Hematopoietic multipotent progenitor cell (in vitro differentiated cells): Measurements from ENCODE around the gene SLC5A10. TPM values are rescaled to one million over a fixed set of nuclear protein-coding genes. Genes with fewer than 3 reads are reported as not detected.

Source experiments
- DNase-seq, 3 donors: peaks; one replicate each; pipeline ENCODE4 v3.0.0-alpha.2; 2011 to 2015; ENCODE audit warnings: low read depth in 2 of 3, low spot score in 2 of 3
- total RNA-seq: library from RNA; depleted of rRNA; stranded (reverse); fragments of >200 nt; gene quantifications from one replicate; pipeline ENCODE4 v1.2.3, GENCODE V29; 2012

SLC5A10 gene
- total RNA-seq, 1 donor, result 0.81 TPM

GRCh38 chr17:18963126-18964017, 11.4 kb downstream of the SLC5A10 start:
- no peak for DNase-seq

- DNase-seq, result no peak
These were observed 12.0 kb downstream of the SLC5A10 start for GRCh38 chr17:18964018-18964351.

GRCh38 chr17:18964550-18964949, 12.6 kb downstream of the SLC5A10 start:
- DNase-seq, result no peak

- peak in 1 of 3 donors; percentile 55 for DNase-seq
These were observed 13.7 kb downstream of the SLC5A10 start for GRCh38 chr17:18965530-18966236.

GRCh38 chr17:18966831-18967624, 15.1 kb downstream of the SLC5A10 start:
- DNase-seq, result peak in 1 of 3 donors; percentile 13

GRCh38 chr17:18967916-18968315, 16.0 kb downstream of the SLC5A10 start:
- DNase-seq, result peak in 1 of 3 donors; percentile 29

- DNase-seq, result peak in 1 of 3 donors; percentile 51
These were observed 16.4 kb downstream of the SLC5A10 start for GRCh38 chr17:18968345-18968744.

- peak in 1 of 3 donors; percentile 57 for DNase-seq
These were observed 17.3 kb downstream of the SLC5A10 start for GRCh38 chr17:18968945-18969887.

GRCh38 chr17:18970582-18971480, 18.9 kb downstream of the SLC5A10 start:
- no peak for DNase-seq

GRCh38 chr17:18971801-18972200, 19.8 kb downstream of the SLC5A10 start:
- no peak for DNase-seq

GRCh38 chr17:18974407-18975149, 22.6 kb downstream of the SLC5A10 start:
- no peak for DNase-seq

- no peak for DNase-seq
These were observed 23.6 kb downstream of the SLC5A10 start for GRCh38 chr17:18975597-18975996.

GRCh38 chr17:18976201-18976600, 24.2 kb downstream of the SLC5A10 start:
- DNase-seq, result no peak

GRCh38 chr17:18977021-18977420, 25.1 kb downstream of the SLC5A10 start:
- DNase-seq, result no peak

- DNase-seq, result no peak
These were observed 25.7 kb downstream of the SLC5A10 start for GRCh38 chr17:18977646-18978045.

- DNase-seq, result no peak
These were observed 26.1 kb downstream of the SLC5A10 start for GRCh38 chr17:18978050-18978449.

GRCh38 chr17:18978655-18979054, 26.7 kb downstream of the SLC5A10 start:
- DNase-seq, result no peak

GRCh38 chr17:18980682-18981334, 28.8 kb downstream of the SLC5A10 start:
- DNase-seq, result no peak
